ENCODE measurements around the gene WDTC1.

WDTC1 gene

DNA sequence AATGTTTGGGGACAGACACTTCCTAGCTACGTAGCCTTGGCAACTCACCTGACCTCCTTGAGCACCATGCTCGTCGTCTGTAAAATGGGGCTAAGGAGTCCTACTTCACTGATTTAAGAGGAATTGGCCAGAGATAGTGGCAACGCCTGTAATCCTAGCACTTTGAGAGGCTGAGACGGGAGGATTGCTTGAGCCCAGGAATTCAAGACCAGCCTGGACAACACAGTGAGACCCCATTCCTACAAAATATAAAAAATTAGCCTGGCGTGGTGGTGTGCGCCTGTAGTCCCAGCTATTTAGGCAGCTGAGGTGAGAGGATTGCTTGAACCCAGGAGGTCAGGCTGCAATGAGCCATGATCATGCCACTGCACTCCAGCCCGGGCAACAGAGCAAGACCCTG lies 111.9 kb downstream of the WDTC1 start:
- TF ChIP-seq CTCF (IDR thresholded peaks at IDR 0.05; ENCODE audit: low read depth, low read length), result no peak
- in situ Hi-C loops (cut with HindIII; ENCODE audit: low sequenced_read_pairs), result no loop called here
- DNase-seq (ENCODE audit: low read depth, low spot score), result no peak

GRCh38 chr1:27346991-27347624 lies 112.7 kb downstream of the WDTC1 start:
- TF ChIP-seq CTCF (IDR thresholded peaks at IDR 0.05; ENCODE audit: low read depth, low read length), result no peak
- no peak overlapping the region for H3K4me3 ChIP-seq (ENCODE audit: low read depth, low read length)
- no peak for DNase-seq (ENCODE audit: low read depth, low spot score)
- in situ Hi-C loops (cut with HindIII; ENCODE audit: low sequenced_read_pairs), result no loop called here

More for the DNA sequence above, 111.9 kb downstream of the WDTC1 start:
- no peak overlapping the region for H3K4me3 ChIP-seq (ENCODE audit: low read depth, low read length)

DNA sequence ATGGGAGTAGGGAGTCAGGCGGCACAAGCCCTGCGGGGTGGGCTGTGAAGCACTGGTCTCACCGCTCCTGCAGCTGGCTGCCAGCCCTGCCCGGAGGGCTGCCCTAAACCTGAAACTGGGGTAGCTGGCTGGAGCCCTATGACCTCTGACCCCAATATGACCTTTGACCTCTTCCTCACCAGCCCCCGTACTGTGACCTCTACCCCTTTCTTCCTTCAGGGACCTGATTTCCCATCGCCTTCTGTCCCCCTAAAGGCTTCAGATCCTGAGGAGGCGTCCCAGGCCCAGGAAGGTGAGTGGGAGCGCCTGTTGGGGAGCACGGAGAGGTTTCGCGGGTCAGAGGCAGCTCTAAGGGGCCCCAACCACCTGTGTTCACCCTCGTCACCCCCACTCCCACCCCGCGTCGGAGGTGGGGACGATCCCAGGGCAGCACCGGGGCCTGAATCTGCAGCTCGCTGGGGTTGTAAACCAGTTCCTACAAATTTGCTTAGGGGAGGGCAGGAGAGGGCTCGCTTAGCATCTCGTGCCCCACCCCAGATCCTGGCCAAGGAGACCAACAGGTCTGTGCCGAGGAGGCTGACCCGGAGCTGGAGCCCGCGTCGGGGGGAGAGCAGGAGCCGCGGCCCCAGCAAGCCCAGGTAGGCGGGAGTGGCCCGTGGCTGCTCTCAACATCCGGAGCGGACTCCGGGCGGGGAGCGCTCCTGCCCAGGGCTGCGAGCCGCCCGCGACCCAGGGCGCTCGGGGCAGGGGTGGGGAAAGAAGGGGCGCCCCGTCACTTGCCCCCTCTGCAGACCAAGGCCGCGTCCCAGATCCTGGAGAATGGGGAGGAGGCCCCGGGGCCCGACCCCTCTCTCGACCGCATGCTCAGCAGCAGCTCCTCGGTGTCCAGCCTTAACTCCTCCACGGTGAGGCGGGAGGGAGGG lies 114.7 kb downstream of the WDTC1 start:
- no peak for TF ChIP-seq CTCF (IDR thresholded peaks at IDR 0.05; ENCODE audit: low read depth, low read length)
- peak overlapping the region; percentile 24 for H3K4me3 ChIP-seq (ENCODE audit: low read depth, low read length)
- peak; percentile 41 for DNase-seq (ENCODE audit: low read depth, low spot score)
- in situ Hi-C loops (cut with HindIII; ENCODE audit: low sequenced_read_pairs), result no loop called here

- peak; percentile 59 for DNase-seq (ENCODE audit: low read depth, low spot score)
- H3K4me3 ChIP-seq (ENCODE audit: low read depth, low read length), result peak overlapping the region; percentile 24
- no peak for TF ChIP-seq CTCF (IDR thresholded peaks at IDR 0.05; ENCODE audit: low read depth, low read length)
- in situ Hi-C loops (cut with HindIII; ENCODE audit: low sequenced_read_pairs), result no loop called here
These were observed 115.6 kb downstream of the WDTC1 start for GRCh38 chr1:27349784-27350662.

DNA sequence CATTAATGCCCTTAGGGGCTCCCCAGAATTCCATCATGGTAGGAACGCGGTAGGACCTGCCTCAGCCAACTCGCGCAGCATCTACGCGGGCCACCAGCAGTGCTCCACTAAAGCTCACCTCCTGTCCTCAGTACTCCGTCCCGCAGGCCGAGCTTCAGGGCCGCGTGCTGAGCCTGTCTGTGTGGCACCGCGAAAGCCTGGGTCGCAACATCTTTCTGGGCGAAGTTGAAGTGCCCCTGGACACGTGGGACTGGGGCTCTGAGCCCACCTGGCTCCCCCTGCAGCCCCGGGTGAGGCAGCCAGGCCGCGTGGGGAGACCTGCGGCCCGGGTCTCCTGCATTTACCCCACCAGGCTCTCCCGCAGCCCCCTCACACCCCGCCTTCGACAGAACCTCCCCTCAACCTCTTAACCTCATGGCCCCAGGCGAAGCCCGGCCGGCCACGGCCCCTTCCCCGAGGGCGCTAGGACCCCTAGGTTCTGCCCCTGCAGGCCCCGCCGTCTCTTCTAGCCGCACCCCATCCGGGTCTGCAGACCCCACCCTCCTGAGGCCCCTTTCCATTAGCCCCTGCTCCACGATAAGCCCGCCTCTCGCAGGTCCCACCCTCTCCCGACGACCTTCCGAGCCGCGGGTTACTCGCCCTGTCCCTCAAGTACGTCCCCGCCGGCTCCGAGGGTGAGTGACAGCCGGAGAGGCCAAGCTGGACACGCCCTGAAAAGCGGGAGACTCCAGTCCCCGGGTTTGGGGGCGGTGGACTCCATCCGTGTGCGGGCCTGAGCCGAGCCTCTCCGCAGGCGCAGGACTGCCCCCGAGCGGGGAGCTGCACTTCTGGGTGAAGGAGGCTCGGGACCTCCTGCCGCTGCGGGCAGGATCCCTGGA lies 116.5 kb downstream of the WDTC1 start:
- H3K4me3 ChIP-seq (ENCODE audit: low read depth, low read length), result no peak overlapping the region
- TF ChIP-seq CTCF (IDR thresholded peaks at IDR 0.05; ENCODE audit: low read depth, low read length), result peak; percentile 13
- peak; percentile 11 for DNase-seq (ENCODE audit: low read depth, low spot score)
- in situ Hi-C loops (cut with HindIII; ENCODE audit: low sequenced_read_pairs), result no loop called here
